ENCODE results near the gene UBR4.

The UBR4 gene

DNA sequence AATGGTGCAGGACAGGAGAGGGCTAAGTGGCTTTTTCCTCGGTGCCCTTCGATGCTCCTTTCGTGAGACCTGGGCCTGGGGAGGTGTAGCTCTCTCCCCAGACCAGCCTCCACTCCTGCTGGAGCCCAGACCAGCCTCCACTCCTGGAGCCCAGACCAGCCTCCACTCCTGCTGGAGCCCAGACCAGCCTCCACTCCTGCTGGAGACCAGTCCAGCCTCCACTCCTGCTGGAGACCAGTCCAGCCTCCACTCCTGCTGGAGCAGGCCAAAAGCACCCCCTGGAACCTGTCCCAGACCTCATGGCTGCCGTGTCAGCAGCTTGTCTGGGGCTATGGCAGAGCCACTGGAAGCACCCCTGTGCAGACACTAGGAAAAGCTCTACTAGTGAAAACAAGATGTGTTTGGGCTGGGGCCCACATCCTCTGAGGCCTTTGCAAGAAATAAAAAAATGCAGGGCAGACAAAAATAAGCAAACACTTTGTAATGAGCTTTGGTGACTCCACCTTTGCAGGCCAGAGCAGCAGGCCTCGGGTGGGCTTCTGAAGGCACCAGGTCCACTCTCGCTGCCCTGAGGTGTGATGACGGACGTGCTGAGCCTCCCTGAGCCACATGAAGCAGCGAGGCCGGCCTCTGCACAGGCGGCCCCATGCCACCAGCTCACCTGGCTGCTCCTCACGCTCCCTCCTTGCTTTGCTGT, 137.6 kb downstream of the UBR4 start:
- Histone ChIP-seq H3K36me3 (replicated peaks) (peaks cover 48% of the 10 kb centered on the region), H3K27ac (no peak overlapping the region), H3K27me3 (replicated peaks) (no peaks in the 10 kb centered on the region), H3K4me3 (ENCODE audit: low read depth, low read length) (no peak overlapping the region)
- in situ Hi-C loops (cut with HindIII; ENCODE audit: low pct_ligation_motif_present, low sequenced_read_pairs): no loop called here
- no peak for DNase-seq
- TF ChIP-seq, protein P1, sequence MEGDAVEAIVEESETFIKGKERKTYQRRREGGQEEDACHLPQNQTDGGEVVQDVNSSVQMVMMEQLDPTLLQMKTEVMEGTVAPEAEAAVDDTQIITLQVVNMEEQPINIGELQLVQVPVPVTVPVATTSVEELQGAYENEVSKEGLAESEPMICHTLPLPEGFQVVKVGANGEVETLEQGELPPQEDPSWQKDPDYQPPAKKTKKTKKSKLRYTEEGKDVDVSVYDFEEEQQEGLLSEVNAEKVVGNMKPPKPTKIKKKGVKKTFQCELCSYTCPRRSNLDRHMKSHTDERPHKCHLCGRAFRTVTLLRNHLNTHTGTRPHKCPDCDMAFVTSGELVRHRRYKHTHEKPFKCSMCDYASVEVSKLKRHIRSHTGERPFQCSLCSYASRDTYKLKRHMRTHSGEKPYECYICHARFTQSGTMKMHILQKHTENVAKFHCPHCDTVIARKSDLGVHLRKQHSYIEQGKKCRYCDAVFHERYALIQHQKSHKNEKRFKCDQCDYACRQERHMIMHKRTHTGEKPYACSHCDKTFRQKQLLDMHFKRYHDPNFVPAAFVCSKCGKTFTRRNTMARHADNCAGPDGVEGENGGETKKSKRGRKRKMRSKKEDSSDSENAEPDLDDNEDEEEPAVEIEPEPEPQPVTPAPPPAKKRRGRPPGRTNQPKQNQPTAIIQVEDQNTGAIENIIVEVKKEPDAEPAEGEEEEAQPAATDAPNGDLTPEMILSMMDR (IDR thresholded peaks at IDR 0.05; ENCODE audit: low read depth, low read length, missing control alignments): no peak

DNA sequence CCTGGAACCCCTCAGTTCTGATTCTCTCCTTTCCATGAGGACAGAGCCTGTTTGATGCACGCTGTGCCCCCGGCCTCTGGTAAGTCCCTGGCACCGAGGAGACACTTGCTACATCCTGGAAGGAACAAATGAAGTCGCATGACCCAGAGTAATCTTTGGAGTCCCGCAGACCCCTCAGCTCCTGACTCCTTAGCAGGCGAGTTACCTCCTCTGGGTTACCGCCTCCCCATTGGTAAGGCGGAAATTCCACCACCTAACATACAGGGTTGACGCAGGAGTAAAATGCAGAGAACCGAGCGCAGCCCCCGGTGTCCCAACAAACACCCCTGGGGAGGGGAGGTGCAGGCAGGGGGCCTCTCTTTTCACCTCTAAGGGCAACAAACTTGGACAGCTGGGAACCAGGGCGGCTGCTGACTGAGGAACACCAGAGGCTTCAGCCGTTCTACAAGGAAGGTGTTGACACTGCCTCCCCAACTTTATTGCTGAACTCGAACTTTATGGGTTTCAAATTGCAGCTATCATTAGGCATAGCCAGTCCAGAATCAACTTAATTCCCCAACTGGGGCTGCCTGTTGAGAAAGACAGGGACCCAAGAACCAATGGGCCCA, 138.3 kb downstream of the UBR4 start:
- Histone ChIP-seq H3K27me3 (replicated peaks) (no peaks in the 10 kb centered on the region), H3K27ac (no peak overlapping the region), H3K36me3 (replicated peaks) (peaks cover 41% of the 10 kb centered on the region), H3K4me3 (ENCODE audit: low read depth, low read length) (no peak overlapping the region)
- TF ChIP-seq, protein P1 (IDR thresholded peaks at IDR 0.05; ENCODE audit: low read depth, low read length, missing control alignments): no peak
- no peak for DNase-seq
- in situ Hi-C loops (cut with HindIII; ENCODE audit: low pct_ligation_motif_present, low sequenced_read_pairs): no loop called here

DNA sequence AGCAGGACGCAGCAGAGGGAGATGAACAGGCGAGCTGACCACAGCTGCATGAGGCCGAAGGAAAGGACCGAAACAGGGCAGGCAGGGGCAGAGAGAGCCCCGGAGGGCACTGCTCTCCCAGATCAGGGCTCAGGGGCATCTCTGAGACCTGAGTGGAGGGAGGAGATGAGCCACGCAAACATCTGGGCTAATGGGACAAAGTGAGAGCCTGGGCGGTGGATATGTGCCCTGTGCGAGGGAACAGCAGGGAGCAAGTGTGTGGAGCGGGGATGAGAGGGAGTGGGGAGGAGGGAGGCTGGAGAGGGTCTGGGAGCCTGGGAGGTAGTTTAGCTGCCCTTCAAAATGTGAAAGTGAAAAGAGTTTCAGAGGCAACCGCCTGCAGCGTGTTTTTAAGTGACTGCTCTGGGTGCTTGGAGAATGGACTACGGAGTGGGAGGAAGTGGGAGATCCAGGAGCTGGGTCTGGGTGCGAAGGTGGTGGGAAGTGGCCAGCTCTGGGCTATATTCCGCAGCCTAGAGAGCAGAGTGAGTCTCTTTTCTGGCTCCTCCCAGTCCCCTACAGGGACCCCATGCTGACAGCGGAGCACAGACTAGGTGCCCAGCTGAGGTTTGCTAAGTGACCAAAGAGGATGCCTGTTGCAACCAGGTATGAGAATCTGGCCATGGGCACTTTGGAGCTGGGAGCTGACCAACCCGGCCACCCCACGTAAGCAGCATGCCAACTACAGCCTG, 139.0 kb downstream of the UBR4 start:
- Histone ChIP-seq H3K27ac (no peak overlapping the region), H3K4me3 (ENCODE audit: low read depth, low read length) (no peak overlapping the region), H3K27me3 (replicated peaks) (no peaks in the 10 kb centered on the region), H3K36me3 (replicated peaks) (peaks cover 34% of the 10 kb centered on the region)
- TF ChIP-seq, protein P1 (IDR thresholded peaks at IDR 0.05; ENCODE audit: low read depth, low read length, missing control alignments): no peak
- in situ Hi-C loops (cut with HindIII; ENCODE audit: low pct_ligation_motif_present, low sequenced_read_pairs): no loop called here
- DNase-seq: no peak

DNA sequence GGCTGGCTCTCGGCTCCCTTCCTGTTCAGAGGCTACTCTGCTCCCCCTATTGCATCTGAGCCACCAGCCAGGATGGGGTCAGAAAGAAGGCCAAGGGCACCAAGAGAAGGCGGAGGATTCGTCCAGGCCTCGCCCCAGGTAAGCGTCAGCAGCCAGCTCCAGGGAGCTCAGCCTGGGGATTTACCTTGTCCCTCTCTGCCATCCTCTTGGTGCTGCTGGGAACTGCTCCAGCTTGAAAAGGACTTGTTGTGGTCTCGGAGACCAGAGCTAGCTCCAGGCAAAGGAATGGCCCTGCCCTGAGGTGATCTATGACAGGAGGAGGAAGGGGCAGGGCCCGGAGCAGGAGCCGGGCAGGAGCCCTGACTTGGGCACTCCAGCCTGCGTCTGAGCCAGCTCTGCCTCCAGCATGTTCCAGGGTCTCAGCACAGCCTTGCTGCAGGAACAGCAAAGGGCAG, 139.8 kb downstream of the UBR4 start:
- Histone ChIP-seq H3K27me3 (replicated peaks) (no peaks in the 10 kb centered on the region), H3K4me3 (ENCODE audit: low read depth, low read length) (no peak overlapping the region), H3K36me3 (replicated peaks) (peaks cover 27% of the 10 kb centered on the region), H3K27ac (no peak overlapping the region)
- DNase-seq: no peak
- in situ Hi-C loops (cut with HindIII; ENCODE audit: low pct_ligation_motif_present, low sequenced_read_pairs): no loop called here
- TF ChIP-seq, protein P1 (IDR thresholded peaks at IDR 0.05; ENCODE audit: low read depth, low read length, missing control alignments): no peak

DNA sequence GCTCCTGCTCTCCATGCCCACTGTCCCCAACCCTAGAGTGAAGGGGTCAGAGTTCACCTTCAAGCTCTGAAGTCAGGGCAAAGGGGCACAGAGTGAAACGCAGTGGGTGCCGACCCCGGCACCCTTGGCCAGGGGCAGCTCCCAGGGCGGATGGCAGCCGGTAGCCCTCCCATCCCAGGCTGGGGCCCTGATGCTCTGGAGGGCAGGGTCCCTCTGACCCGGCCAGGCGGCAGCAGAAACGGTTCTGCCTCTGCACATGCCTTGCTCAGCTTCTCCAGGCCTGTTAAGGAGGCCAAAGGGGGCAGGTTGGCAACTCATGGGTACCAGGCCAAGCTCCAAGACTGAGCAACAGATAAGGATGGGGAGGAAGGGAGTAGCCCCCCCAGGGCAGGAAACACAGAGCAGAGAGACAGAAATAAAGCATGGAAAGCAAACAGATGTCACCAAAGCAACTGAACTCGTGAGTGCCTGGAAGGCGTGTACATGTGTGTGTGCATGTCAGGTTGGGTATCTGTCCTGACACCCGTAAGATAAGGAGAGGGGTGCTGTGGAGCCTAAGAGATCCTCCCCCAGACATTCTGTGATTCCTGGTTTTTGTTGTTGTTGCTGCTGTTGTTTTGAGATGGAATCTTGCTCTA, 141.3 kb downstream of the UBR4 start:
- H3K27me3 ChIP-seq (replicated peaks): no peaks in the 10 kb centered on the region
- in situ Hi-C loops (cut with HindIII; ENCODE audit: low pct_ligation_motif_present, low sequenced_read_pairs): no loop called here
- DNase-seq: no peak
- TF ChIP-seq, protein P1 (IDR thresholded peaks at IDR 0.05; ENCODE audit: low read depth, low read length, missing control alignments): no peak
- no peak overlapping the region for H3K27ac ChIP-seq
- no peak overlapping the region for H3K4me3 ChIP-seq (ENCODE audit: low read depth, low read length)
- H3K36me3 ChIP-seq (replicated peaks): peaks cover 14% of the 10 kb centered on the region

Data from brain microvascular endothelial cell (primary cell).